ENCODE results near the gene RELN. TPM values are rescaled to one million over a fixed set of nuclear protein-coding genes. Genes with fewer than 3 reads are reported as not detected.

RELN gene
- total RNA-seq, 1 donor from 2014 or later: 7.3 TPM

- Mint-ChIP-seq H3K4me1 (no peaks in the 10 kb centered on the region), H3K9me3 (peaks cover 5% of the 10 kb centered on the region), H3K36me3 (no peaks in the 10 kb centered on the region), H3K27ac (no peak overlapping the region), H3K4me3 (no peak overlapping the region), H3K27me3 (ENCODE audit: low read depth) (peaks cover 7% of the 10 kb centered on the region)
- TF ChIP-seq CTCF (IDR thresholded peaks at IDR 0.05; ENCODE audit: unreplicated experiment): no peak
- DNase-seq (ENCODE audit: low spot score in 2 of 2, unreplicated experiment in 2 of 2): no peak
Observed at GRCh38 chr7:103855671-103856070, 133.8 kb downstream of the RELN start.

- Mint-ChIP-seq H3K36me3 (no peaks in the 10 kb centered on the region), H3K9me3 (peaks cover 13% of the 10 kb centered on the region), H3K27ac (no peak overlapping the region), H3K27me3 (ENCODE audit: low read depth) (peaks cover 7% of the 10 kb centered on the region), H3K4me3 (no peak overlapping the region), H3K4me1 (no peaks in the 10 kb centered on the region)
- no peak for TF ChIP-seq CTCF (IDR thresholded peaks at IDR 0.05; ENCODE audit: unreplicated experiment)
- no peak for DNase-seq (ENCODE audit: low spot score in 2 of 2, unreplicated experiment in 2 of 2)
Observed at GRCh38 chr7:103854611-103855010, 134.8 kb downstream of the RELN start.

- DNase-seq (ENCODE audit: low spot score in 2 of 2, unreplicated experiment in 2 of 2): no peak
- peaks cover 17% of the 10 kb centered on the region for H3K9me3 Mint-ChIP-seq
Observed at GRCh38 chr7:103851357-103851756, 138.1 kb downstream of the RELN start.

GRCh38 chr7:103843689-103844480 is 145.6 kb downstream of the RELN start:
- Mint-ChIP-seq H3K4me1 (no peaks in the 10 kb centered on the region), H3K27me3 (ENCODE audit: low read depth) (peaks cover 46% of the 10 kb centered on the region), H3K27ac (no peak overlapping the region), H3K4me3 (no peak overlapping the region), H3K9me3 (peaks cover 13% of the 10 kb centered on the region), H3K36me3 (no peaks in the 10 kb centered on the region)
- no peak for DNase-seq (ENCODE audit: low spot score in 2 of 2, unreplicated experiment in 2 of 2)
- TF ChIP-seq CTCF (IDR thresholded peaks at IDR 0.05; ENCODE audit: unreplicated experiment): no peak

More at GRCh38 chr7:103851357-103851756, 138.1 kb downstream of the RELN start:
- H3K27ac Mint-ChIP-seq: no peak overlapping the region
- no peaks in the 10 kb centered on the region for H3K36me3 Mint-ChIP-seq
- TF ChIP-seq CTCF (IDR thresholded peaks at IDR 0.05; ENCODE audit: unreplicated experiment): no peak
- peaks cover 17% of the 10 kb centered on the region for H3K27me3 Mint-ChIP-seq (ENCODE audit: low read depth)
- no peaks in the 10 kb centered on the region for H3K4me1 Mint-ChIP-seq
- H3K4me3 Mint-ChIP-seq: no peak overlapping the region

- Mint-ChIP-seq H3K36me3 (no peaks in the 10 kb centered on the region), H3K27me3 (ENCODE audit: low read depth) (peaks cover 5% of the 10 kb centered on the region), H3K9me3 (peaks cover 3% of the 10 kb centered on the region), H3K27ac (no peak overlapping the region), H3K4me1 (no peaks in the 10 kb centered on the region), H3K4me3 (no peak overlapping the region)
- no peak for DNase-seq (ENCODE audit: low spot score in 2 of 2, unreplicated experiment in 2 of 2)
- TF ChIP-seq CTCF (IDR thresholded peaks at IDR 0.05; ENCODE audit: unreplicated experiment): no peak
Observed at GRCh38 chr7:103833401-103833800, 156.1 kb downstream of the RELN start.

All from mesothelial cell of epicardium (in vitro differentiated cells).